ENCODE results near the gene BOC.

DNA sequence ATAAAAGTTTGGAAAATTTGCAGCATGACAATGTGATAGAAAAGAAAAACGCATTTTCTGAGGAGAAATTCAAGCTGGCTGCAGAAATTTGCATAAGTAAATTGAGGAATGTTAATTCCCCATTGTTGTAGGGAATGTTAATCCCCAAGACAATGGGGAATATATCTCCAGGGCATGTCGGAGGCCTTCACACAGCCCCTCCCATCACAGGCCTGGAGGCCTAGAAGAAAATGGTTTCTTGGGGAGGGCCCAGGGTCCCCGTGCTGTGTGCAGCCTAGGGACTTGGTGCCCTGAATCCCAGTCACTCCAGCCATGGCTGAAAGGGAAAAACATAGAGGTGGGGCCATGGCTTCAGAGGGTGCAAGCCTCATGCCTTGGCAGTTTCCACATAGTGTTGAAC is 101.1 kb downstream of the BOC start:
- TF ChIP-seq TCF12 (IDR thresholded peaks at IDR 0.05; ENCODE audit: low read depth) (no peak), CEBPB (IDR thresholded peaks at IDR 0.05) (no peak), EP300 (IDR thresholded peaks at IDR 0.05; ENCODE audit: borderline replicate concordance) (no peak), YY1 (IDR thresholded peaks at IDR 0.05; ENCODE audit: low read depth) (no peak), TAF1 (IDR thresholded peaks at IDR 0.05; ENCODE audit: low read depth) (no peak), TEAD4 (IDR thresholded peaks at IDR 0.05) (no peak), FOXM1 (IDR thresholded peaks at IDR 0.05; ENCODE audit: borderline replicate concordance, low read depth) (no peak), CREB1 (IDR thresholded peaks at IDR 0.05; ENCODE audit: low read depth) (no peak), NFIC (IDR thresholded peaks at IDR 0.05) (no peak), ZBTB7A (IDR thresholded peaks at IDR 0.05; ENCODE audit: low read depth) (no peak)
- TF ChIP-seq, protein P1, sequence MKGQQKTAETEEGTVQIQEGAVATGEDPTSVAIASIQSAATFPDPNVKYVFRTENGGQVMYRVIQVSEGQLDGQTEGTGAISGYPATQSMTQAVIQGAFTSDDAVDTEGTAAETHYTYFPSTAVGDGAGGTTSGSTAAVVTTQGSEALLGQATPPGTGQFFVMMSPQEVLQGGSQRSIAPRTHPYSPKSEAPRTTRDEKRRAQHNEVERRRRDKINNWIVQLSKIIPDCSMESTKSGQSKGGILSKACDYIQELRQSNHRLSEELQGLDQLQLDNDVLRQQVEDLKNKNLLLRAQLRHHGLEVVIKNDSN (IDR thresholded peaks at IDR 0.05), result no peak
- TF ChIP-seq, protein P2, sequence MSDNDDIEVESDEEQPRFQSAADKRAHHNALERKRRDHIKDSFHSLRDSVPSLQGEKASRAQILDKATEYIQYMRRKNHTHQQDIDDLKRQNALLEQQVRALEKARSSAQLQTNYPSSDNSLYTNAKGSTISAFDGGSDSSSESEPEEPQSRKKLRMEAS (IDR thresholded peaks at IDR 0.05), result no peak
- TF ChIP-seq, protein P3, sequence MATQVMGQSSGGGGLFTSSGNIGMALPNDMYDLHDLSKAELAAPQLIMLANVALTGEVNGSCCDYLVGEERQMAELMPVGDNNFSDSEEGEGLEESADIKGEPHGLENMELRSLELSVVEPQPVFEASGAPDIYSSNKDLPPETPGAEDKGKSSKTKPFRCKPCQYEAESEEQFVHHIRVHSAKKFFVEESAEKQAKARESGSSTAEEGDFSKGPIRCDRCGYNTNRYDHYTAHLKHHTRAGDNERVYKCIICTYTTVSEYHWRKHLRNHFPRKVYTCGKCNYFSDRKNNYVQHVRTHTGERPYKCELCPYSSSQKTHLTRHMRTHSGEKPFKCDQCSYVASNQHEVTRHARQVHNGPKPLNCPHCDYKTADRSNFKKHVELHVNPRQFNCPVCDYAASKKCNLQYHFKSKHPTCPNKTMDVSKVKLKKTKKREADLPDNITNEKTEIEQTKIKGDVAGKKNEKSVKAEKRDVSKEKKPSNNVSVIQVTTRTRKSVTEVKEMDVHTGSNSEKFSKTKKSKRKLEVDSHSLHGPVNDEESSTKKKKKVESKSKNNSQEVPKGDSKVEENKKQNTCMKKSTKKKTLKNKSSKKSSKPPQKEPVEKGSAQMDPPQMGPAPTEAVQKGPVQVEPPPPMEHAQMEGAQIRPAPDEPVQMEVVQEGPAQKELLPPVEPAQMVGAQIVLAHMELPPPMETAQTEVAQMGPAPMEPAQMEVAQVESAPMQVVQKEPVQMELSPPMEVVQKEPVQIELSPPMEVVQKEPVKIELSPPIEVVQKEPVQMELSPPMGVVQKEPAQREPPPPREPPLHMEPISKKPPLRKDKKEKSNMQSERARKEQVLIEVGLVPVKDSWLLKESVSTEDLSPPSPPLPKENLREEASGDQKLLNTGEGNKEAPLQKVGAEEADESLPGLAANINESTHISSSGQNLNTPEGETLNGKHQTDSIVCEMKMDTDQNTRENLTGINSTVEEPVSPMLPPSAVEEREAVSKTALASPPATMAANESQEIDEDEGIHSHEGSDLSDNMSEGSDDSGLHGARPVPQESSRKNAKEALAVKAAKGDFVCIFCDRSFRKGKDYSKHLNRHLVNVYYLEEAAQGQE (IDR thresholded peaks at IDR 0.05; ENCODE audit: low read depth), result no peak
